ENCODE data around the gene RAET1L. TPM values are rescaled to one million over a fixed set of nuclear protein-coding genes. Genes with fewer than 3 reads are reported as not detected.
"Not testable (repeated sequence)": the region's sequence is repeated elsewhere in the genome, so short reads cannot be mapped to it uniquely, and the experiment has no call there.

The RAET1L gene
- total RNA-seq, 1 experiment from 2014 or later = not detected

DNA sequence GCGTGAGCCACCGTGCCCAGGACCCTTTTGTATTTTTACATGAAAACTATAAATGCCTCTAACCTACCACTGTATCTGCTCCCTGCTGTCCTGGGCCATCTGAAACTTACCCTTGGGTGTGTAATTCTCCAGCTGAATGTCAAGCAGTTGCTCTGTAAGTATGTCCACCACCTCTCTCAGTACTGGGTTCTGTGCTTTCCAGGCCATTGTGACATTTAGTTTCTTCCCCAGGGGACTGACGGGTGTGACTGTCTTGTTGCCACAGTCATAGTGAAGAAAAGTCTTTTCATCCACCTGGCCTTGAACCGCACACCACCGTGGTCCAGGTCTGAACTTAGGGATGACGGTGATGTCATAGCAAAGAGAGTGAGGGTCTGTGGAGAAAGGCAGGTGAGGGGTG, 3.5 kb downstream of the RAET1L start:
- H3K9me3 ChIP-seq (ENCODE audit: control insufficient read depth, insufficient read depth, low read depth, low read length); H3K4me1 ChIP-seq (ENCODE audit: control insufficient read depth, insufficient read depth, low read length); in situ Hi-C loops (cut with HindIII; ENCODE audit: low pct_unique_long_range_greater_than_20kb, low sequenced_read_pairs); DNase-seq (ENCODE audit: low read depth, low spot score); H3K4me3 ChIP-seq (ENCODE audit: low read depth in 2 of 2, low read length in 2 of 2); CTCF ChIA-PET; ATAC-seq; BruUV-seq (replicated peaks); H3K36me3 ChIP-seq (ENCODE audit: control insufficient read depth, insufficient read depth, low read length); H3K27ac ChIP-seq (ENCODE audit: low read length); intact Hi-C loops (cut with micrococcal nuclease; ENCODE audit: unreplicated experiment); H3K27me3 ChIP-seq (ENCODE audit: control insufficient read depth, insufficient read depth, low read length); POLR2A ChIA-PET: not testable (repeated sequence)

GRCh38 chr6:150018846-150019580, 6.3 kb downstream of the RAET1L start:
- ATAC-seq = no peak

More at GRCh38 chr6:150018846-150019580, 6.3 kb downstream of the RAET1L start:
- no TSS peak for BruUV-seq (replicated peaks)
- Histone ChIP-seq H3K4me3 (ENCODE audit: low read depth in 2 of 2, low read length in 2 of 2) (no peak overlapping the region), H3K36me3 (ENCODE audit: control insufficient read depth, insufficient read depth, low read length) (no peaks in the 10 kb centered on the region), H3K27me3 (ENCODE audit: control insufficient read depth, insufficient read depth, low read length) (peaks cover 6% of the 10 kb centered on the region), H3K4me1 (ENCODE audit: control insufficient read depth, insufficient read depth, low read length) (no peaks in the 10 kb centered on the region; the same call in 1 of the 2 replicates), H3K9me3 (ENCODE audit: control insufficient read depth, insufficient read depth, low read depth, low read length) (no peaks in the 10 kb centered on the region), H3K27ac (ENCODE audit: low read length) (no peak overlapping the region)
- intact Hi-C loops (cut with micrococcal nuclease; ENCODE audit: unreplicated experiment) = no loop called here
- in situ Hi-C loops (cut with HindIII; ENCODE audit: low pct_unique_long_range_greater_than_20kb, low sequenced_read_pairs) = no loop called here
- ChIA-PET POLR2A (no interaction called here), CTCF (no interaction called here)
- no peak for DNase-seq (ENCODE audit: low read depth, low spot score)
- TF ChIP-seq, protein P1, sequence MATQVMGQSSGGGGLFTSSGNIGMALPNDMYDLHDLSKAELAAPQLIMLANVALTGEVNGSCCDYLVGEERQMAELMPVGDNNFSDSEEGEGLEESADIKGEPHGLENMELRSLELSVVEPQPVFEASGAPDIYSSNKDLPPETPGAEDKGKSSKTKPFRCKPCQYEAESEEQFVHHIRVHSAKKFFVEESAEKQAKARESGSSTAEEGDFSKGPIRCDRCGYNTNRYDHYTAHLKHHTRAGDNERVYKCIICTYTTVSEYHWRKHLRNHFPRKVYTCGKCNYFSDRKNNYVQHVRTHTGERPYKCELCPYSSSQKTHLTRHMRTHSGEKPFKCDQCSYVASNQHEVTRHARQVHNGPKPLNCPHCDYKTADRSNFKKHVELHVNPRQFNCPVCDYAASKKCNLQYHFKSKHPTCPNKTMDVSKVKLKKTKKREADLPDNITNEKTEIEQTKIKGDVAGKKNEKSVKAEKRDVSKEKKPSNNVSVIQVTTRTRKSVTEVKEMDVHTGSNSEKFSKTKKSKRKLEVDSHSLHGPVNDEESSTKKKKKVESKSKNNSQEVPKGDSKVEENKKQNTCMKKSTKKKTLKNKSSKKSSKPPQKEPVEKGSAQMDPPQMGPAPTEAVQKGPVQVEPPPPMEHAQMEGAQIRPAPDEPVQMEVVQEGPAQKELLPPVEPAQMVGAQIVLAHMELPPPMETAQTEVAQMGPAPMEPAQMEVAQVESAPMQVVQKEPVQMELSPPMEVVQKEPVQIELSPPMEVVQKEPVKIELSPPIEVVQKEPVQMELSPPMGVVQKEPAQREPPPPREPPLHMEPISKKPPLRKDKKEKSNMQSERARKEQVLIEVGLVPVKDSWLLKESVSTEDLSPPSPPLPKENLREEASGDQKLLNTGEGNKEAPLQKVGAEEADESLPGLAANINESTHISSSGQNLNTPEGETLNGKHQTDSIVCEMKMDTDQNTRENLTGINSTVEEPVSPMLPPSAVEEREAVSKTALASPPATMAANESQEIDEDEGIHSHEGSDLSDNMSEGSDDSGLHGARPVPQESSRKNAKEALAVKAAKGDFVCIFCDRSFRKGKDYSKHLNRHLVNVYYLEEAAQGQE (IDR thresholded peaks at IDR 0.05; ENCODE audit: insufficient read depth in 1 of 2, low read depth in 2 of 2, low read length in 1 of 2) = no peak
- TF ChIP-seq CTCF (IDR thresholded peaks at IDR 0.05) (no peak), POLR2AphosphoS5 (IDR thresholded peaks at IDR 0.05; ENCODE audit: low read depth, low read length) (no peak)

Data from Panc1 (cell line).